BLaER1 treated with 17β-estradiol and CSF1 and Interleukin-3, amounts not matched to agents 10 nM and 100 nM (cell line): Measurements from ENCODE around the gene MAPK8IP3.
A peak's percentile ranks its signal among the peaks of the same experiment; 100 is the strongest.

Experiments used
- H3K27ac ChIP-seq, 11 experiments: shearing (Covaris generic); formaldehyde crosslinking; 2 replicates each; pipeline ENCODE4 v1.8.1; 2022
- H3K27me3 ChIP-seq, 11 experiments: shearing (Covaris generic); formaldehyde crosslinking; 2 replicates each; pipeline ENCODE4 v1.8.1; 2022
- H3K36me3 ChIP-seq, 11 experiments: shearing (Covaris generic); formaldehyde crosslinking; 2 replicates each; pipeline ENCODE4 v1.8.1; 2022
- H3K4me1 ChIP-seq, 10 experiments: shearing (Covaris generic); formaldehyde crosslinking; 2 replicates each; pipeline ENCODE4 v1.8.1; 2022
- H3K4me2 ChIP-seq, 11 experiments: shearing (Covaris generic); formaldehyde crosslinking; 2 replicates each; pipeline ENCODE4 v1.8.1; 2022
- H3K4me3 ChIP-seq, 10 experiments: shearing (Covaris generic); formaldehyde crosslinking; 2 replicates each; pipeline ENCODE4 v1.8.1; 2022
- H3K9ac ChIP-seq, 11 experiments: shearing (Covaris generic); formaldehyde crosslinking; 2 replicates each; pipeline ENCODE4 v1.8.1; 2022
- H3K9me3 ChIP-seq, 11 experiments: shearing (Covaris generic); formaldehyde crosslinking; replicated peaks in 1 of 11; 2 replicates each; pipeline ENCODE4 v1.8.1; 2022
- H4K20me1 ChIP-seq, 11 experiments: shearing (Covaris generic); formaldehyde crosslinking; 2 replicates each; pipeline ENCODE4 v1.8.1; 2022
- Cebpa-rat ChIP-seq, 11 experiments: shearing (Covaris generic); IDR thresholded peaks; 2 replicates each; pipeline ENCODE4 v1.8.1; 2022

The MAPK8IP3 gene, protein sequence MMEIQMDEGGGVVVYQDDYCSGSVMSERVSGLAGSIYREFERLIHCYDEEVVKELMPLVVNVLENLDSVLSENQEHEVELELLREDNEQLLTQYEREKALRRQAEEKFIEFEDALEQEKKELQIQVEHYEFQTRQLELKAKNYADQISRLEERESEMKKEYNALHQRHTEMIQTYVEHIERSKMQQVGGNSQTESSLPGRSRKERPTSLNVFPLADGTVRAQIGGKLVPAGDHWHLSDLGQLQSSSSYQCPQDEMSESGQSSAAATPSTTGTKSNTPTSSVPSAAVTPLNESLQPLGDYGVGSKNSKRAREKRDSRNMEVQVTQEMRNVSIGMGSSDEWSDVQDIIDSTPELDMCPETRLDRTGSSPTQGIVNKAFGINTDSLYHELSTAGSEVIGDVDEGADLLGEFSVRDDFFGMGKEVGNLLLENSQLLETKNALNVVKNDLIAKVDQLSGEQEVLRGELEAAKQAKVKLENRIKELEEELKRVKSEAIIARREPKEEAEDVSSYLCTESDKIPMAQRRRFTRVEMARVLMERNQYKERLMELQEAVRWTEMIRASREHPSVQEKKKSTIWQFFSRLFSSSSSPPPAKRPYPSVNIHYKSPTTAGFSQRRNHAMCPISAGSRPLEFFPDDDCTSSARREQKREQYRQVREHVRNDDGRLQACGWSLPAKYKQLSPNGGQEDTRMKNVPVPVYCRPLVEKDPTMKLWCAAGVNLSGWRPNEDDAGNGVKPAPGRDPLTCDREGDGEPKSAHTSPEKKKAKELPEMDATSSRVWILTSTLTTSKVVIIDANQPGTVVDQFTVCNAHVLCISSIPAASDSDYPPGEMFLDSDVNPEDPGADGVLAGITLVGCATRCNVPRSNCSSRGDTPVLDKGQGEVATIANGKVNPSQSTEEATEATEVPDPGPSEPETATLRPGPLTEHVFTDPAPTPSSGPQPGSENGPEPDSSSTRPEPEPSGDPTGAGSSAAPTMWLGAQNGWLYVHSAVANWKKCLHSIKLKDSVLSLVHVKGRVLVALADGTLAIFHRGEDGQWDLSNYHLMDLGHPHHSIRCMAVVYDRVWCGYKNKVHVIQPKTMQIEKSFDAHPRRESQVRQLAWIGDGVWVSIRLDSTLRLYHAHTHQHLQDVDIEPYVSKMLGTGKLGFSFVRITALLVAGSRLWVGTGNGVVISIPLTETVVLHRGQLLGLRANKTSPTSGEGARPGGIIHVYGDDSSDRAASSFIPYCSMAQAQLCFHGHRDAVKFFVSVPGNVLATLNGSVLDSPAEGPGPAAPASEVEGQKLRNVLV (N-terminal part only)

DNA sequence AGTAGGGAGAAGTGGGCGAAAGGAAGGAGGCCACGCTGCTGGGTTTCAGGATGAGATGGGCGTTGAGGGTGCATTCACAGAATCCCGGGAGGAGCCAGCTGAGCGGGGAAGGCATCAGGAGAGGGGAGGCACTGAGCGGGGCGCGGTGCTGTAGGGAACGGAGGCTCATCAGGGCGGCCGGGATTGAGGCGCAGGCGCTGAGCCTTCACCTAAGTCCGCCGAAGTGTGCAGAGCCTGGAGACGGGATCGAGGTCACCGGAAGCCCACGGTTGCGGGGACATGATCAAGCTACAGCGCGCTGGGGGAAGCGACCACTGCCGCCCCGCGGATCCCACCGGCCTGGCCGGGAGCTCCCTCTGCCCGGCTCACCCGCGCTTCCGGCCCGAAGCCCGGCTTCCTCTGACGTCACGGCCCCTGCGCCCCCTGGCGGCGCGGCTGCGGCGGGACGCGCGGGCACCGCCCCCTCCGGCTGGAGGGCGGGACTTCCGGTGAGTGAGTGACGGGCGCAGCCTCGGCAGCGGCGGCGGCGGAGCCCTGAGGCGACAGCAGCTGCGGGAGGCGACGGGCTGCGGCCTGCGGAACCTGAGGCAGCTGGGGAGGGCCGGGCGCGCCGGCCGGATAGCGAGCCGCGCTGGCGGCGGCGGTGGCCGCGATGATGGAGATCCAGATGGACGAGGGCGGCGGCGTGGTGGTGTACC is at the start of gene MAPK8IP3:
Gene MAPK8IP3 (plus strand): TSS at position 508 of the 698 bp plus-strand sequence. CDS start 145 bp downstream, at position 653.
- peak within 1 kb of the TSS; percentile 68 to 92 (median 84) for H3K27ac ChIP-seq
- peaks cover 25 to 55% (median 41%) of the 10 kb centered on the region in 11 experiments for H3K36me3 ChIP-seq
- no peak for TF ChIP-seq Cebpa-rat (IDR thresholded peaks at IDR 0.05)
- peak within 1 kb of the TSS; percentile 68 to 98 (median 90) for H3K4me3 ChIP-seq
- H3K27me3 ChIP-seq, result no peaks in the 10 kb centered on the region
- H3K9me3 ChIP-seq, result no peaks in the 10 kb centered on the region
- peak within 1 kb of the TSS; percentile 86 to 99 (median 93) for H3K4me2 ChIP-seq
- H4K20me1 ChIP-seq, result peaks cover 38 to 57% (median 40%) of the 10 kb centered on the region in 11 experiments
- H3K4me1 ChIP-seq, result peaks cover 43 to 48% (median 46%) of the 10 kb centered on the region in 10 experiments
- H3K9ac ChIP-seq, result peak within 1 kb of the TSS; percentile 84 to 96 (median 91)

DNA sequence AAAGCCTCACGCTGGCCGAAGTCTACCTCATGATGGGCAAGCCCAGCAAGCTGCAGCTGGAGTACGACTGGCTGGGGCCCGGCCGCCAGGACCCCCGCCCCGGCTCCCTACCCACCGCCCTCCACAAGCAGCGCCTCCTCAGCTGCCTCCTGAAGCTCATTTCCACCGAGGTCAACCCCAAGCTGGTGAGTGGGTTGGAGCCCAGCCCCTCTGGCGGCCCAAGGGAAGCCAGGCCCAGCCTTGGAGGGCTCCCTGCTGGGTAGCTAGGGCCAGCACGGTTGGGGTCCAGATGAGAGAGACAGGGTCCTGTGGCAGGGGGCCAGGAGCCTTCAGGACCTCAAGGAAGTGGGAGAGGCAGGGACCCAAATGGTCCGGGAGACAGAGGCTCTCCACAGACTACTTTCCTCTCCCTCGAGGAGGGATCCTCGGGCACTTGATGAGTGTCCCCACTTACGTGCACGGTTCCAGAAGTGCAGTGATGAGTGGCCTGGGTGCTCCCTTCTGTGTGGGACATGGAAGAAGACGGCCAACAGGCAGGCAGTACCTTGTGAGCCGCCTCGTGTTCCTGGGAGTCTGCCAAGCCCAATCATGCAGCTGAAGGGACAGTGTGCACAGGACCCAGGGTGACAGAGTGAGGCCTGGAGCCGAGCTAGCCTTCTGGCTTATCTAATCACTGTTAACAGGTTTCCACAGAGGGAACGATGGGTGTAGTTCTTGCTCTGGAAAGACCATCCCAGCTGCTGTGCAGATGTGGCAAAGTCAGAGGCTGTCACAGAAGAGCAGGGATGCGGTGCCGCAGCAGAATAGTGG is 49.0 kb upstream of the MAPK8IP3 start:
- Histone ChIP-seq H3K4me3 (no peak overlapping the region), H3K36me3 (peaks cover 69 to 99% (median 89%) of the 10 kb centered on the region in 11 experiments), H3K4me2 (no peak overlapping the region), H3K4me1 (peaks cover 13 to 22% (median 16%) of the 10 kb centered on the region in 10 experiments), H3K9me3 (no peaks in the 10 kb centered on the region), H4K20me1 (peaks cover 0 to 52% (median 0%) of the 10 kb centered on the region in 11 experiments; a peak in 7 of 22 replicates), H3K9ac (no peak overlapping the region), H3K27ac (no peak overlapping the region), H3K27me3 (no peaks in the 10 kb centered on the region)
- no peak for TF ChIP-seq Cebpa-rat (IDR thresholded peaks at IDR 0.05)

DNA sequence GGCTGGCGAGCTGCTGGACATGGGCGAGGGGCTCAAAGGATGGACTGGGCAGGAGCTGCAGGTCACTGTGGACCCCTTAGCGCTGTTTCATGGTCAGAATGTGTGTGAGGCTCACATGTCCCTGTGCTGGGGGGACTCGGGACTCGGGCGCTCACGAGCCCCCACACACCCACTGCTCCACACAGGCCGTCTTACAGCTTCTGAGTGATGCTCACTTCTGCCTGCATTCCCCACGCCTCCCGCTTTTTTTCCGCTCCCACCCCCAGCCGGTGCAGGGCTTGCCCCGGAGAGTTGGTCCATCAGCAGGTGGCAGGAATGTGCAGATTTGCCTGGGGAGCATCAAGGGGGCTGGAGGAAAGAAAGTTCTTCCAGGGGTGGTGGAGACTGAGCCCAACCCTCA is 48.2 kb upstream of the MAPK8IP3 start:
- no peaks in the 10 kb centered on the region for H3K27me3 ChIP-seq
- 0 out of 22 replicates have a peak overlapping the region, but pooled peaks of 1 of the 11 experiments have one; percentile 18 for H3K9ac ChIP-seq
- H3K4me3 ChIP-seq, result no peak overlapping the region
- no peak overlapping the region for H3K27ac ChIP-seq
- H3K4me1 ChIP-seq, result peaks cover 13 to 22% (median 16%) of the 10 kb centered on the region in 10 experiments
- H3K4me2 ChIP-seq, result no peak overlapping the region
- H3K9me3 ChIP-seq, result no peaks in the 10 kb centered on the region
- no peak for TF ChIP-seq Cebpa-rat (IDR thresholded peaks at IDR 0.05)
- peaks cover 69 to 99% (median 89%) of the 10 kb centered on the region in 11 experiments for H3K36me3 ChIP-seq
- H4K20me1 ChIP-seq, result peaks cover 0 to 56% (median 0%) of the 10 kb centered on the region in 11 experiments; a peak in 7 of 22 replicates

DNA sequence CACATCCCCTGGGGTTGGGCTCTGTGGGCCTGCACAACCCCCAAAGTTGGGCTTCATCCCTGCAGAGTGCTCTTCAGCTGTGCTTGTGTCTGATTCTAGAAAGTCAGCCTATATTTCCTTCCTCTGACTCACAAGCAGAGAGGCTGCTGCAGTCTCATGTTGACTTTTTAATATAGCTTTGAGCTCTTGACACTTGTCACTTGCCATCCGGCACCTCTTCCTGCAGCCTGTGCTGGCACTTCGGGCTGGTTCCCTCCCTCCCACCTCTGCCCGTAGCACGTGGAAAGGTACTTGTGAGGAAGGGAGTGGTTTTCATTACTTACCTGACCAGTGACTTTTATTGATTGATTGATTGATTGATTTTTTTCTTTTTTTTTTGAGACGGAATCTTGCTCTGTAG is 47.0 kb upstream of the MAPK8IP3 start:
- Histone ChIP-seq H3K27me3 (no peaks in the 10 kb centered on the region), H3K4me3 (no peak overlapping the region), H3K9me3 (no peaks in the 10 kb centered on the region), H3K9ac (0 out of 22 replicates have a peak overlapping the region, but pooled peaks of 2 of the 11 experiments have one; percentile 4 to 9), H3K27ac (peak overlapping the region in 1 of 11 experiments; percentile 7; a peak in 1 of 22 replicates), H3K36me3 (peaks cover 75 to 99% (median 92%) of the 10 kb centered on the region in 11 experiments), H3K4me1 (peaks cover 13 to 21% (median 16%) of the 10 kb centered on the region in 10 experiments), H3K4me2 (no peak overlapping the region), H4K20me1 (peaks cover 0 to 59% (median 0%) of the 10 kb centered on the region in 11 experiments; a peak in 7 of 22 replicates)
- no peak for TF ChIP-seq Cebpa-rat (IDR thresholded peaks at IDR 0.05)

DNA sequence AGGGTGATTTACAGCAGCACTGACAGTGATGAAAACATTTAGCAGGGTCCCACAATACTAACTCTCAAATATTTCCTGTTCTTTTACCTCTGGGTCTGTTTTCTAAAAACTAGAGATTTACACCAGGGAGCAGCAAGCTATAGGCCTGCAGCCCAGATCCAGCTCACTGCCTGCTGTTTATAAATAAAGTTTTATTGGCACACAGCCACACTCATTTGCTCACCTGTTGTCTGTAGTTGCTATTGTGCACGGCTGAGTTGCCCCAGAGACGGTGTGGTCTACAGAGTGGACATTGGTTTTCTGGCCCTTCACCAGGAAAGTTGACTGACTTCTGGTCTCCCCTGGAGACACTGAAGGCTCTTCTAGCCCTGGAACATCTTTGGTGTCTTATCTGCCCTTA is 44.2 kb upstream of the MAPK8IP3 start:
- no peaks in the 10 kb centered on the region for H3K27me3 ChIP-seq
- H4K20me1 ChIP-seq, result peaks cover 0 to 61% (median 0%) of the 10 kb centered on the region in 11 experiments; a peak in 8 of 22 replicates
- no peak for TF ChIP-seq Cebpa-rat (IDR thresholded peaks at IDR 0.05)
- H3K36me3 ChIP-seq, result peaks cover 77 to 99% (median 92%) of the 10 kb centered on the region in 11 experiments
- H3K27ac ChIP-seq, result no peak overlapping the region
- H3K4me2 ChIP-seq, result no peak overlapping the region
- peaks cover 0 to 8% (median 0%) of the 10 kb centered on the region in 10 experiments; a peak in 3 of 20 replicates for H3K4me1 ChIP-seq
- H3K9me3 ChIP-seq, result no peaks in the 10 kb centered on the region
- H3K4me3 ChIP-seq, result no peak overlapping the region
- H3K9ac ChIP-seq, result no peak overlapping the region

DNA sequence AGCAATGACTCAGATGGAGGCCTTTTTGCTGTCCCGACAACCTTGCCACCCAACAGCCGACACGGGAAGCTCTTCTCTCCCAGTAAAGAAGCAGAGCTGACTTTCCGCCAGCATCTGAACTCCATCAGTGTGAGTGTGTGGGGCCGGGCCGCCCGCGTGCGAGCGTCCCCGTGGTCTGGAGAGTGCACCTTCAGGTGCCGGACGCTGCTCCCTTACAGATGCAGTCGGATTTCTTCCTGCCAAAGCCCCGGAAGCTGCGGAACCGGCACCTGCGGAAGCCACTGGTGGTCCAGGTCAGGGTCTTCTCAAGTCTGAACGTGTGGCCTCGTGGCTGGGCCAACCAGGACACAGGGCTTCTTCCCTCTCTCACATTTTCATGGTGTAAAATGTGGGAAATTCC is 43.5 kb upstream of the MAPK8IP3 start:
- Histone ChIP-seq H3K27ac (no peak overlapping the region; a peak in 1 of 22 replicates), H3K36me3 (peaks cover 77 to 99% (median 92%) of the 10 kb centered on the region in 11 experiments), H3K4me2 (no peak overlapping the region), H3K4me1 (peaks cover 0 to 8% (median 0%) of the 10 kb centered on the region in 10 experiments; a peak in 3 of 20 replicates), H3K9ac (no peak overlapping the region), H4K20me1 (peaks cover 0 to 54% (median 0%) of the 10 kb centered on the region in 11 experiments; a peak in 7 of 22 replicates), H3K27me3 (no peaks in the 10 kb centered on the region), H3K4me3 (no peak overlapping the region), H3K9me3 (no peaks in the 10 kb centered on the region)
- TF ChIP-seq Cebpa-rat (IDR thresholded peaks at IDR 0.05), result no peak

DNA sequence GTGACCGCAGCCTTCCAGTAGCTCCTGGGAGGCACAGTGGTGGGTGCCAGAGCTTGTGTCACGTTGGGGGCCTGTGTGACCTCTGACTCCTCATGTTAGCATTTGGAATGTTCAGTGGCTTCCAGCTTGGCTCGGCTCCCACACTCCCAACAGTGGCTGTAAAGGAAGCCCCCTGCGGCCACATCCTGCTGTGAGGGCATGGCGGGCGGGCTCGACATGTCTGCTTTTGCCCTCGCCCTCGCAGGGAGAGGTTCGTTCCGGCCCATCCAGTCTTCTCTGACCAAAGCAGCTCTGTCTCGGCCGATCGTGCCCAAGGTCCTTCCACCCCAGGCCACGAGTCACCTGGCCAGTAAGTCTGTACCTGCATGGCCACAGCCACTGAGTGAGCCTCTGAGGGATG is 40.2 kb upstream of the MAPK8IP3 start:
- H3K27me3 ChIP-seq, result no peaks in the 10 kb centered on the region
- no peaks in the 10 kb centered on the region for H3K4me1 ChIP-seq
- H3K9ac ChIP-seq, result no peak overlapping the region
- H3K9me3 ChIP-seq, result no peaks in the 10 kb centered on the region
- no peak for TF ChIP-seq Cebpa-rat (IDR thresholded peaks at IDR 0.05)
- H3K4me3 ChIP-seq, result no peak overlapping the region
- H3K4me2 ChIP-seq, result no peak overlapping the region
- no peak overlapping the region for H3K27ac ChIP-seq
- H3K36me3 ChIP-seq, result peaks cover 90 to 97% (median 95%) of the 10 kb centered on the region in 11 experiments
- H4K20me1 ChIP-seq, result peaks cover 0 to 41% (median 0%) of the 10 kb centered on the region in 11 experiments; a peak in 5 of 22 replicates
